WTC11 (cell line): Measurements from ENCODE around the gene LDB2. TPM values are rescaled to one million over a fixed set of nuclear protein-coding genes. Genes with fewer than 3 reads are reported as not detected.

Experiments used
- ATAC-seq: fragments of 200-7000 bp; cut with Tn5 transposase; 2 replicates; pipeline ENCODE4 v1.10.0; 2021; ENCODE audit warnings: mild to moderate bottlenecking, moderate library complexity
- CTCF ChIA-PET: fragments of 300-600 bp; sonication (Branson Sonifier 250); formaldehyde crosslinking; loops from one replicate; lab custom pipeline; 2021; ENCODE audit warnings: antibody characterized with exemption; lab: Charles Lee
- POLR2A ChIA-PET: fragments of 350-600 bp; sonication (Branson Sonifier 250); formaldehyde crosslinking; loops from one replicate; lab custom pipeline; 2021; ENCODE audit warnings: antibody characterized with exemption; lab: Charles Lee
- DNase-seq: peaks from one replicate; pipeline ENCODE4 v3.0.0; 2021; ENCODE audit warnings: low spot score
- H3K27ac Mint-ChIP-seq: 2 replicates; pipeline ENCODE4 v1.8.0; 2021; ENCODE audit warnings: mixed read lengths
- H3K27me3 Mint-ChIP-seq: 2 replicates; pipeline ENCODE4 v1.8.0; 2021; ENCODE audit warnings: low read depth, mild to moderate bottlenecking, moderate library complexity, mixed read lengths
- H3K36me3 Mint-ChIP-seq: 2 replicates; pipeline ENCODE4 v1.8.0; 2021; ENCODE audit warnings: mixed read lengths
- H3K4me1 Mint-ChIP-seq: 2 replicates; pipeline ENCODE4 v1.8.0; 2022; ENCODE audit warnings: mixed read lengths
- H3K4me3 Mint-ChIP-seq: 2 replicates; pipeline ENCODE4 v1.8.0; 2021; ENCODE audit warnings: mild to moderate bottlenecking, moderate library complexity, mixed read lengths
- H3K9me3 Mint-ChIP-seq: 2 replicates; pipeline ENCODE4 v1.8.0; 2021; ENCODE audit warnings: mixed read lengths
- CBFB ChIP-seq: sonication (generic); formaldehyde crosslinking; IDR thresholded peaks from 2 replicates; pipeline ENCODE4 v1.8.1; 2022; ENCODE audit warnings: mild to moderate bottlenecking, low read depth, missing genetic modification reagents
- CREM ChIP-seq: sonication (generic); formaldehyde crosslinking; IDR thresholded peaks from 2 replicates; pipeline ENCODE4 v1.8.1; 2022; ENCODE audit warnings: mild to moderate bottlenecking, missing genetic modification reagents, moderate library complexity
- NFATC4 ChIP-seq: fragments of 250-450 bp; sonication (Bioruptor Pico); IDR thresholded peaks from 2 replicates; pipeline ENCODE4 v1.9.0; 2021; ENCODE audit warnings: mild to moderate bottlenecking
- NFE2L1 ChIP-seq: sonication (generic); formaldehyde crosslinking; IDR thresholded peaks from 2 replicates; pipeline ENCODE4 v1.8.1; 2023; ENCODE audit warnings: missing genetic modification reagents
- PRRX2 ChIP-seq: fragments of 250-450 bp; sonication (Bioruptor Pico); IDR thresholded peaks from 2 replicates; pipeline ENCODE4 v1.8.0; 2021; ENCODE audit warnings: mild to moderate bottlenecking
- SMAD4 ChIP-seq: sonication (generic); formaldehyde crosslinking; IDR thresholded peaks from 2 replicates; pipeline ENCODE4 v1.8.0; 2022; ENCODE audit warnings: mild to moderate bottlenecking, missing genetic modification reagents
- SP1 ChIP-seq: sonication (generic); formaldehyde crosslinking; conservative IDR thresholded peaks from 2 replicates; pipeline ENCODE4 v1.8.1; 2022; ENCODE audit warnings: missing genetic modification reagents
- TEAD4 ChIP-seq: sonication (generic); formaldehyde crosslinking; IDR thresholded peaks from 2 replicates; pipeline ENCODE4 v1.8.0; 2022; ENCODE audit warnings: mild to moderate bottlenecking, missing genetic modification reagents
- ZNF219 ChIP-seq: sonication (generic); formaldehyde crosslinking; IDR thresholded peaks from 2 replicates; pipeline ENCODE4 v1.8.0; 2023; ENCODE audit warnings: missing genetic modification reagents, mild to moderate bottlenecking, borderline replicate concordance
- total RNA-seq: library from RNA; stranded (reverse); gene quantifications from 3 replicates; pipeline ENCODE4 v1.2.3, GENCODE V29; 2021
- TF ChIP-seq, protein P1 (sequence below): fragments of 250-450 bp; sonication (Bioruptor Pico); IDR thresholded peaks from 2 replicates; pipeline ENCODE4 v1.9.0; 2021; ENCODE audit warnings: moderate library complexity, mild to moderate bottlenecking, inconsistent platforms, borderline replicate concordance
- TF ChIP-seq, protein P2 (sequence below): sonication (generic); formaldehyde crosslinking; IDR thresholded peaks from 2 replicates; pipeline ENCODE4 v1.8.0; 2022; ENCODE audit warnings: mild to moderate bottlenecking, missing genetic modification reagents
- TF ChIP-seq, protein P3 (sequence below): sonication (generic); formaldehyde crosslinking; IDR thresholded peaks from 2 replicates; pipeline ENCODE4 v1.8.1; 2022; ENCODE audit warnings: mild to moderate bottlenecking, missing genetic modification reagents, moderate library complexity, borderline replicate concordance
- TF ChIP-seq, protein P4 (sequence below): fragments of 250-450 bp; sonication (Bioruptor Pico); conservative IDR thresholded peaks from 2 replicates; pipeline ENCODE4 v1.9.0; 2021; ENCODE audit warnings: mild to moderate bottlenecking
- TF ChIP-seq, protein P5 (sequence below): sonication (generic); formaldehyde crosslinking; IDR thresholded peaks from 2 replicates; pipeline ENCODE4 v1.8.1; 2022; ENCODE audit warnings: missing genetic modification reagents, borderline replicate concordance
- TF ChIP-seq, protein P6 (sequence below): sonication (generic); formaldehyde crosslinking; IDR thresholded peaks from 2 replicates; pipeline ENCODE4 v1.8.1; 2022; ENCODE audit warnings: mild to moderate bottlenecking, moderate library complexity, missing genetic modification reagents
- TF ChIP-seq, protein P7 (sequence below): sonication (generic); formaldehyde crosslinking; IDR thresholded peaks from 2 replicates; pipeline ENCODE4 v1.8.0; 2022; ENCODE audit warnings: mild to moderate bottlenecking, missing genetic modification reagents
- TF ChIP-seq, protein P8 (sequence below): sonication (generic); formaldehyde crosslinking; IDR thresholded peaks from 2 replicates; pipeline ENCODE4 v1.8.1; 2022; ENCODE audit warnings: low read depth, mild to moderate bottlenecking, moderate library complexity, missing genetic modification reagents, borderline replicate concordance
- TF ChIP-seq, protein P9 (sequence below): sonication (generic); formaldehyde crosslinking; conservative IDR thresholded peaks from 2 replicates; pipeline ENCODE4 v1.8.1; 2022; ENCODE audit warnings: mild to moderate bottlenecking, missing genetic modification reagents
- TF ChIP-seq, protein P10 (sequence below): fragments of 250-450 bp; sonication (Bioruptor Pico); IDR thresholded peaks from 2 replicates; pipeline ENCODE4 v1.9.0; 2021; ENCODE audit warnings: mild to moderate bottlenecking

LDB2 gene
- total RNA-seq, 1 experiment from 2014 or later, result 62.4 TPM

DNA sequence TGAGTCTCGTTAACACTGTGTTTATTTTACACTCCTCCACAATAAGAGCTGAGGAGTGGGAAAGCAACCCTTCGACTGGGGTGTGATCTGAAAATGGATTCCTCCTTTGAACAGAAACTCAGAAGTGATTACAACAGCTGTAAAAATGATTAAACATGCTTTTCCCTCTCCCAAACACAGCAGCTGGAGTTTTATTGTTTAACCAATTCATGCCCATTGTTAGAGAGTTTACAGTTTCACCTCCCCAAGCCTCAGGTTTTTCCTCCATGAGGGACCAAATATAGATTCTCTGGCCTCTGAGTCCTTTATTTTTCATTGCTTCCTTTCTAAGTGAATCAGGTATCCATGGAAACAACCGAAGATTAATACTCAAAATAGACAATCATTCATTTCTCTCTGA lies 409.2 kb downstream of the LDB2 start:
- peaks cover 5% of the 10 kb centered on the region; the same call in 1 of the 2 replicates for H3K27me3 Mint-ChIP-seq
- H3K36me3 Mint-ChIP-seq, result peaks cover 3% of the 10 kb centered on the region; the same call in 1 of the 2 replicates
- no peaks in the 10 kb centered on the region for H3K4me1 Mint-ChIP-seq
- no peak overlapping the region for H3K27ac Mint-ChIP-seq
- H3K4me3 Mint-ChIP-seq, result no peak overlapping the region
- DNase-seq (no peak), ATAC-seq (no peak)
- CTCF ChIA-PET, result no interaction called here
- POLR2A ChIA-PET, result no interaction called here
- no peak for TF ChIP-seq NFATC4
- H3K9me3 Mint-ChIP-seq, result peaks cover 10% of the 10 kb centered on the region

DNA sequence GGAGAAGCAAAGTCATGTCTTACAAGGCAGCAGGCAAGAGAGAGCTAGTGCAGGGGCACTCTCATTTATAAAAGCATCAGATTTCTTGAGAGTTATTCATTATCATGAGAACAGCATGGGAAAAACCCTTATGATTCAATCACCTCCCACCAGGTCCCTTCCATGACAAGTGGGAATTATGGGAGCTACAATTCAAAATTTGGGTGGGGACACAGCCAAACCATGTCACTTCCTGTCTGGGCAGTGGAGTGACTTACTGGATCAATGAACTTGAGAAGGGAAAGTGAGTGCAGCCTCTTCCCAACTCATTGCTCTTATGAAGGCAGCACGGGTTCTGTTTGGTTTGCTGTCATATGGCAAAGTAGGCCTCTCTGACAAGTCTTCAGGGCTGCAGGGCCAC lies 410.4 kb downstream of the LDB2 start:
- DNase-seq, result no peak
- H3K27ac Mint-ChIP-seq, result no peak overlapping the region
- no peaks in the 10 kb centered on the region for H3K4me1 Mint-ChIP-seq
- ChIA-PET POLR2A (no interaction called here), CTCF (no interaction called here)
- TF ChIP-seq SMAD4 (CRISPR knock-in tag) (no peak), PRRX2 (CRISPR knock-in tag) (no peak), NFE2L1 (CRISPR knock-in tag) (no peak), TEAD4 (no peak), NFATC4 (no peak), SP1 (no peak), CREM (CRISPR knock-in tag) (no peak), CBFB (no peak), ZNF219 (CRISPR knock-in tag) (no peak)
- TF ChIP-seq, protein P1, sequence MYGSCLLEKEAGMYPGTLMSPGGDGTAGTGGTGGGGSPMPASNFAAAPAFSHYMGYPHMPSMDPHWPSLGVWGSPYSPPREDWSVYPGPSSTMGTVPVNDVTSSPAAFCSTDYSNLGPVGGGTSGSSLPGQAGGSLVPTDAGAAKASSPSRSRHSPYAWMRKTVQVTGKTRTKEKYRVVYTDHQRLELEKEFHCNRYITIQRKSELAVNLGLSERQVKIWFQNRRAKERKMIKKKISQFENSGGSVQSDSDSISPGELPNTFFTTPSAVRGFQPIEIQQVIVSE, result no peak
- TF ChIP-seq, protein P2, sequence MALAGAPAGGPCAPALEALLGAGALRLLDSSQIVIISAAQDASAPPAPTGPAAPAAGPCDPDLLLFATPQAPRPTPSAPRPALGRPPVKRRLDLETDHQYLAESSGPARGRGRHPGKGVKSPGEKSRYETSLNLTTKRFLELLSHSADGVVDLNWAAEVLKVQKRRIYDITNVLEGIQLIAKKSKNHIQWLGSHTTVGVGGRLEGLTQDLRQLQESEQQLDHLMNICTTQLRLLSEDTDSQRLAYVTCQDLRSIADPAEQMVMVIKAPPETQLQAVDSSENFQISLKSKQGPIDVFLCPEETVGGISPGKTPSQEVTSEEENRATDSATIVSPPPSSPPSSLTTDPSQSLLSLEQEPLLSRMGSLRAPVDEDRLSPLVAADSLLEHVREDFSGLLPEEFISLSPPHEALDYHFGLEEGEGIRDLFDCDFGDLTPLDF (CRISPR knock-in tag), result no peak
- TF ChIP-seq, protein P3, sequence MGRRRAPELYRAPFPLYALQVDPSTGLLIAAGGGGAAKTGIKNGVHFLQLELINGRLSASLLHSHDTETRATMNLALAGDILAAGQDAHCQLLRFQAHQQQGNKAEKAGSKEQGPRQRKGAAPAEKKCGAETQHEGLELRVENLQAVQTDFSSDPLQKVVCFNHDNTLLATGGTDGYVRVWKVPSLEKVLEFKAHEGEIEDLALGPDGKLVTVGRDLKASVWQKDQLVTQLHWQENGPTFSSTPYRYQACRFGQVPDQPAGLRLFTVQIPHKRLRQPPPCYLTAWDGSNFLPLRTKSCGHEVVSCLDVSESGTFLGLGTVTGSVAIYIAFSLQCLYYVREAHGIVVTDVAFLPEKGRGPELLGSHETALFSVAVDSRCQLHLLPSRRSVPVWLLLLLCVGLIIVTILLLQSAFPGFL (CRISPR knock-in tag), result no peak
- TF ChIP-seq, protein P4, sequence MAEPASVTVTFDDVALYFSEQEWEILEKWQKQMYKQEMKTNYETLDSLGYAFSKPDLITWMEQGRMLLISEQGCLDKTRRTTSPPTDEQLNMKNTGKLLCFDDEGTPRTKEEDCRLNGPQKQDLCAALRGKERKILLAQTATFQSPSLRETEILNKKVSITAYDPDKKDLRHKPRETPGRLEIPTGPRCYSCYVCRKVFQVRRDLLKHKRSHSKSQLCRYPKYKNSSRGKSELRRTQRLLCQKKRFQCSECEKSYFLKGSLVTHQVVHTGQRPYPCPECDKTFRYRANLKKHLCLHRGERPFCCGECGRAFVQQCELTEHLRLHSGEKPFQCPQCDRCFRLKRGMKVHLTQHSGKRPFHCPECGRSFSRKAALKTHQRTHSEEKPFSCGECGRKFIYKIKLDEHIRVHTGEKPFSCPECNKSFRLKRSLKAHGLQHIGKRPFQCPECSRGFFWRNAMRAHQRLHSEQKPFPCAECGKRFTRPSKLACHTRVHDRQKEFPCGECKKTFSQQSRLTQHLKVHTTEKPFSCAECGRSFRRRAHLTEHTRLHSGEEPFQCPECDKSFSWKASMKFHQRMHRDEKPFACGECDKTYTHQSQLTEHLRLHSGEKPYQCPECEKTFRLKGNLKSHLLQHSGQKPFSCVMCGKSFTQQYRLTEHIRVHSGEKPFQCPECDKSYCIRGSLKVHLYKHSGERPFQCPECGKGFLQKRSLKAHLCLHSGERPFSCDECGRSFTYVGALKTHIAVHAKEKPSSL (CRISPR knock-in tag), result no peak
- TF ChIP-seq, protein P5, sequence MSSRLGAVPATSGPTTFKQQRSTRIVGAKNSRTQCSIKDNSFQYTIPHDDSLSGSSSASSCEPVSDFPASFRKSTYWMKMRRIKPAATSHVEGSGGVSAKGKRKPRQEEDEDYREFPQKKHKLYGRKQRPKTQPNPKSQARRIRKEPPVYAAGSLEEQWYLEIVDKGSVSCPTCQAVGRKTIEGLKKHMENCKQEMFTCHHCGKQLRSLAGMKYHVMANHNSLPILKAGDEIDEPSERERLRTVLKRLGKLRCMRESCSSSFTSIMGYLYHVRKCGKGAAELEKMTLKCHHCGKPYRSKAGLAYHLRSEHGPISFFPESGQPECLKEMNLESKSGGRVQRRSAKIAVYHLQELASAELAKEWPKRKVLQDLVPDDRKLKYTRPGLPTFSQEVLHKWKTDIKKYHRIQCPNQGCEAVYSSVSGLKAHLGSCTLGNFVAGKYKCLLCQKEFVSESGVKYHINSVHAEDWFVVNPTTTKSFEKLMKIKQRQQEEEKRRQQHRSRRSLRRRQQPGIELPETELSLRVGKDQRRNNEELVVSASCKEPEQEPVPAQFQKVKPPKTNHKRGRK, result no peak
- TF ChIP-seq, protein P6, sequence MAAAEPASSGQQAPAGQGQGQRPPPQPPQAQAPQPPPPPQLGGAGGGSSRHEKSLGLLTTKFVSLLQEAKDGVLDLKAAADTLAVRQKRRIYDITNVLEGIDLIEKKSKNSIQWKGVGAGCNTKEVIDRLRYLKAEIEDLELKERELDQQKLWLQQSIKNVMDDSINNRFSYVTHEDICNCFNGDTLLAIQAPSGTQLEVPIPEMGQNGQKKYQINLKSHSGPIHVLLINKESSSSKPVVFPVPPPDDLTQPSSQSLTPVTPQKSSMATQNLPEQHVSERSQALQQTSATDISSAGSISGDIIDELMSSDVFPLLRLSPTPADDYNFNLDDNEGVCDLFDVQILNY, result no peak
- TF ChIP-seq, protein P7, sequence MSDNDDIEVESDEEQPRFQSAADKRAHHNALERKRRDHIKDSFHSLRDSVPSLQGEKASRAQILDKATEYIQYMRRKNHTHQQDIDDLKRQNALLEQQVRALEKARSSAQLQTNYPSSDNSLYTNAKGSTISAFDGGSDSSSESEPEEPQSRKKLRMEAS (CRISPR knock-in tag), result no peak
- TF ChIP-seq, protein P8, sequence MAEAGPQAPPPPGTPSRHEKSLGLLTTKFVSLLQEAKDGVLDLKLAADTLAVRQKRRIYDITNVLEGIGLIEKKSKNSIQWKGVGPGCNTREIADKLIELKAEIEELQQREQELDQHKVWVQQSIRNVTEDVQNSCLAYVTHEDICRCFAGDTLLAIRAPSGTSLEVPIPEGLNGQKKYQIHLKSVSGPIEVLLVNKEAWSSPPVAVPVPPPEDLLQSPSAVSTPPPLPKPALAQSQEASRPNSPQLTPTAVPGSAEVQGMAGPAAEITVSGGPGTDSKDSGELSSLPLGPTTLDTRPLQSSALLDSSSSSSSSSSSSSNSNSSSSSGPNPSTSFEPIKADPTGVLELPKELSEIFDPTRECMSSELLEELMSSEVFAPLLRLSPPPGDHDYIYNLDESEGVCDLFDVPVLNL (CRISPR knock-in tag), result no peak
- TF ChIP-seq, protein P9, sequence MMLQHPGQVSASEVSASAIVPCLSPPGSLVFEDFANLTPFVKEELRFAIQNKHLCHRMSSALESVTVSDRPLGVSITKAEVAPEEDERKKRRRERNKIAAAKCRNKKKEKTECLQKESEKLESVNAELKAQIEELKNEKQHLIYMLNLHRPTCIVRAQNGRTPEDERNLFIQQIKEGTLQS (CRISPR knock-in tag), result no peak
- TF ChIP-seq, protein P10, sequence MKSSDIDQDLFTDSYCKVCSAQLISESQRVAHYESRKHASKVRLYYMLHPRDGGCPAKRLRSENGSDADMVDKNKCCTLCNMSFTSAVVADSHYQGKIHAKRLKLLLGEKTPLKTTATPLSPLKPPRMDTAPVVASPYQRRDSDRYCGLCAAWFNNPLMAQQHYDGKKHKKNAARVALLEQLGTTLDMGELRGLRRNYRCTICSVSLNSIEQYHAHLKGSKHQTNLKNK, result no peak
- peaks cover 3% of the 10 kb centered on the region; the same call in 1 of the 2 replicates for H3K36me3 Mint-ChIP-seq
- H3K9me3 Mint-ChIP-seq, result peaks cover 10% of the 10 kb centered on the region
- H3K4me3 Mint-ChIP-seq, result no peak overlapping the region
- peaks cover 3% of the 10 kb centered on the region; the same call in 1 of the 2 replicates for H3K27me3 Mint-ChIP-seq
- ATAC-seq, result no peak
